ENCODE results near the gene AMER2. TPM values are rescaled to one million over a fixed set of nuclear protein-coding genes. Genes with fewer than 3 reads are reported as not detected.

The AMER2 gene
- total and polyA plus RNA-seq, 4 donors: 0.02 to 2.0 TPM; not detected in 2

GRCh38 chr13:25215253-25215575 lies 43.1 kb upstream of the AMER2 start:
- Histone ChIP-seq H3K27ac (ENCODE audit: low read depth in 1 of 2, low read length in 1 of 2) (no peak overlapping the region), H3K9me3 (ENCODE audit: control insufficient read depth in 4 of 4, insufficient read depth in 3 of 4, low read length in 3 of 4) (peaks cover 0 to 3% (median 0%) of the 10 kb centered on the region in 4 donors), H3K36me3 (ENCODE audit: control insufficient read depth in 4 of 4, insufficient read depth in 4 of 4, low read length in 4 of 4) (no peaks in the 10 kb centered on the region), H3K27me3 (ENCODE audit: control insufficient read depth in 3 of 3, insufficient read depth in 3 of 3, low read length in 2 of 3) (peaks cover 0 to 2% (median 0%) of the 10 kb centered on the region in 3 donors), H3K9ac (ENCODE audit: insufficient read depth in 1 of 2, low read length in 2 of 2) (no peak overlapping the region), H3K4me3 (no peak overlapping the region), H3K4me1 (ENCODE audit: control insufficient read depth in 5 of 5, insufficient read depth in 5 of 5, low read length in 5 of 5) (no peaks in the 10 kb centered on the region)
- WGBS, 2 donors: 52 to 53% methylated on average over 3 of the region's 3 CpGs
- no peak for TF ChIP-seq CTCF (IDR thresholded peaks at IDR 0.05; ENCODE audit: control extremely low read depth, extremely low read depth)
- no peak for ATAC-seq (ENCODE audit: insufficient read depth, low FRiP score)
- no peak for DNase-seq

- 61 to 66% methylated on average over 6 of the region's 6 CpGs for WGBS, 2 donors
- H3K9ac ChIP-seq (ENCODE audit: insufficient read depth in 1 of 2, low read length in 2 of 2): no peak overlapping the region
- no peak overlapping the region for H3K27ac ChIP-seq (ENCODE audit: low read depth in 1 of 2, low read length in 1 of 2)
- H3K4me1 ChIP-seq (ENCODE audit: control insufficient read depth in 5 of 5, insufficient read depth in 5 of 5, low read length in 5 of 5): no peaks in the 10 kb centered on the region
- no peak for ATAC-seq (ENCODE audit: insufficient read depth, low FRiP score)
- peaks cover 0 to 3% (median 0%) of the 10 kb centered on the region in 4 donors for H3K9me3 ChIP-seq (ENCODE audit: control insufficient read depth in 4 of 4, insufficient read depth in 3 of 4, low read length in 3 of 4)
- TF ChIP-seq CTCF (IDR thresholded peaks at IDR 0.05; ENCODE audit: control extremely low read depth, extremely low read depth): no peak
- H3K4me3 ChIP-seq: no peak overlapping the region
- no peaks in the 10 kb centered on the region for H3K36me3 ChIP-seq (ENCODE audit: control insufficient read depth in 4 of 4, insufficient read depth in 4 of 4, low read length in 4 of 4)
- peaks cover 0 to 2% (median 2%) of the 10 kb centered on the region in 3 donors for H3K27me3 ChIP-seq (ENCODE audit: control insufficient read depth in 3 of 3, insufficient read depth in 3 of 3, low read length in 2 of 3)
- peak in 1 of 3 donors; percentile 6 for DNase-seq
Measured at GRCh38 chr13:25214491-25215252, 42.6 kb upstream of the AMER2 start.

- Histone ChIP-seq H3K27ac (ENCODE audit: low read depth in 1 of 2, low read length in 1 of 2) (no peak overlapping the region), H3K9me3 (ENCODE audit: control insufficient read depth in 4 of 4, insufficient read depth in 3 of 4, low read length in 3 of 4) (peaks cover 0 to 3% (median 0%) of the 10 kb centered on the region in 4 donors), H3K4me1 (ENCODE audit: control insufficient read depth in 5 of 5, insufficient read depth in 5 of 5, low read length in 5 of 5) (no peaks in the 10 kb centered on the region), H3K9ac (ENCODE audit: insufficient read depth in 1 of 2, low read length in 2 of 2) (no peak overlapping the region), H3K4me3 (no peak overlapping the region), H3K36me3 (ENCODE audit: control insufficient read depth in 4 of 4, insufficient read depth in 4 of 4, low read length in 4 of 4) (no peaks in the 10 kb centered on the region), H3K27me3 (ENCODE audit: control insufficient read depth in 3 of 3, insufficient read depth in 3 of 3, low read length in 2 of 3) (peaks cover 0 to 3% (median 2%) of the 10 kb centered on the region in 3 donors)
- no peak for ATAC-seq (ENCODE audit: insufficient read depth, low FRiP score)
- no peak for DNase-seq
- 90 to 91% methylated on average over 2 of the region's 2 CpGs for WGBS, 2 donors
- TF ChIP-seq CTCF (IDR thresholded peaks at IDR 0.05; ENCODE audit: control extremely low read depth, extremely low read depth): no peak
Measured at GRCh38 chr13:25213715-25214114, 41.6 kb upstream of the AMER2 start.

Data from lung (tissue), 12 donors.